Lower leg skin (tissue), 4 donors: ENCODE results near the gene MOGAT3. TPM values are rescaled to one million over a fixed set of nuclear protein-coding genes. Genes with fewer than 3 reads are reported as not detected.
A peak's percentile ranks its signal among the peaks of the same experiment; 100 is the strongest.

ENCODE experiments used
- DNase-seq, 2 donors: peaks; one replicate each; pipeline ENCODE4 v3.0.0-alpha.2; 2019; ENCODE audit warnings: low spot score in 2 of 2
- H3K4me3 ChIP-seq: fragments of 200-600 bp; sonication (generic); 2 replicates; pipeline ENCODE4 v1.5.1; 2017; ENCODE audit warnings: mild to moderate bottlenecking, low read depth; ENCODE audit not compliant: poor library complexity, severe bottlenecking
- CTCF ChIP-seq, 3 donors: fragments of 450-650 bp; IDR thresholded peaks; one replicate each; pipeline ENCODE4 v1.5.1; 2016; ENCODE audit warnings: antibody characterized with exemption in 3 of 3, mild to moderate bottlenecking in 3 of 3, moderate library complexity in 2 of 3
- POLR2A ChIP-seq, 2 donors: fragments of 450-650 bp; IDR thresholded peaks; one replicate each; pipeline ENCODE4 v1.6.1; 2016 to 2017; ENCODE audit warnings: antibody characterized with exemption in 2 of 2, mild to moderate bottlenecking in 1 of 2, moderate library complexity in 1 of 2
- WGBS, 2 donors: methylation state at CpG; one replicate each; pipeline ENCODE4 v1.1.5; 2018; 5-methylcytosine and 5-hydroxymethylcytosine counted together
- intact Hi-C: fragments of 100-400 bp; cut with DNase I; formaldehyde crosslinking; loops from one replicate; pipeline ENCODE4 v1.15.0; 2023; ENCODE audit warnings: low total_unique reads
- total RNA-seq, 4 donors: library from RNA; depleted of rRNA; stranded (reverse); fragments of >200 nt; gene quantifications; one replicate each; pipeline ENCODE4 v1.1.0, GENCODE V29; 2016

Gene MOGAT3
- total RNA-seq, 4 donors from 2014 or later: not detected

GRCh38 chr7:101218236-101219125 is 17.6 kb upstream of the MOGAT3 start:
- intact Hi-C loops: no loop called here
- H3K4me3 ChIP-seq: peak overlapping the region; percentile 80
- 3 to 6% methylated on average over 26 of the region's 26 CpGs for WGBS, 2 donors
- no peak for DNase-seq
- TF ChIP-seq POLR2A (IDR thresholded peaks at IDR 0.05): no peak
- no peak for TF ChIP-seq CTCF (IDR thresholded peaks at IDR 0.05)

GRCh38 chr7:101217388-101218235 is 16.8 kb upstream of the MOGAT3 start, which contains the start of the genes PLOD3 and ZNHIT1:
TSS of gene PLOD3 (minus strand) at chr7:101217581. CDS start at chr7:101217274, 307 bp downstream.
TSS of gene ZNHIT1 (plus strand) at chr7:101218165. CDS start at chr7:101218196, 31 bp downstream.
- TF ChIP-seq POLR2A (IDR thresholded peaks at IDR 0.05): no peak
- TF ChIP-seq CTCF (IDR thresholded peaks at IDR 0.05): no peak
- peak within 1 kb of the TSS; percentile 80 for H3K4me3 ChIP-seq
- peak; percentile 96 to 99 for DNase-seq
- WGBS, 2 donors: 0 to 1% methylated on average over 25 to 57 of the region's 57 CpGs
- intact Hi-C loops: no loop called here

- TF ChIP-seq POLR2A (IDR thresholded peaks at IDR 0.05) (no peak), CTCF (IDR thresholded peaks at IDR 0.05) (no peak)
- no peak for DNase-seq
- WGBS, 2 donors: 0 to 1% methylated on average over 9 to 25 of the region's 34 CpGs
- H3K4me3 ChIP-seq: peak overlapping the region; percentile 71
- intact Hi-C loops: no loop called here
These were observed 16.1 kb upstream of the MOGAT3 start for GRCh38 chr7:101216860-101217387.

- WGBS, 2 donors: 62 to 64% methylated on average over 31 of the region's 31 CpGs
- TF ChIP-seq POLR2A (IDR thresholded peaks at IDR 0.05): no peak
- no peak for TF ChIP-seq CTCF (IDR thresholded peaks at IDR 0.05)
- peak overlapping the region; percentile 71 for H3K4me3 ChIP-seq
- DNase-seq: no peak
- intact Hi-C loops: no loop called here
These were observed 15.4 kb upstream of the MOGAT3 start for GRCh38 chr7:101216001-101216859.

- intact Hi-C loops: no loop called here
- TF ChIP-seq CTCF (IDR thresholded peaks at IDR 0.05) (no peak), POLR2A (IDR thresholded peaks at IDR 0.05) (no peak)
- 96 to 97% methylated on average over 8 of the region's 8 CpGs for WGBS, 2 donors
- no peak for DNase-seq
- H3K4me3 ChIP-seq: no peak overlapping the region
These were observed 11.2 kb upstream of the MOGAT3 start for GRCh38 chr7:101212014-101212413.
